ENCODE data around the gene HTT. TPM values are rescaled to one million over a fixed set of nuclear protein-coding genes. Genes with fewer than 3 reads are reported as not detected.

Gene HTT
- total RNA-seq, 1 experiment from 2014 or later: 37.4 TPM

GRCh38 chr4:3122081-3122563, 47.6 kb downstream of the HTT start:
- DNase-seq (ENCODE audit: low read depth, low spot score): no peak
- Histone ChIP-seq H3K36me3 (ENCODE audit: control insufficient read depth in 1 of 2, insufficient read depth in 2 of 2, low read length in 2 of 2) (peaks cover 18 to 23% of the 10 kb centered on the region in 2 experiments; a peak in 3 of 4 replicates), H3K79me2 (ENCODE audit: insufficient read depth, low read length) (no peaks in the 10 kb centered on the region), H3K27ac (ENCODE audit: low read depth, low read length) (no peak overlapping the region), H3K9ac (ENCODE audit: low read length) (no peak overlapping the region), H3K4me3 (replicated peaks in 1 of 2; ENCODE audit: low read depth in 1 of 2, low read length in 2 of 2) (no peak overlapping the region), H2AFZ (ENCODE audit: low read depth, low read length, poor library complexity, severe bottlenecking) (no peak overlapping the region), H4K20me1 (ENCODE audit: insufficient read depth) (no peaks in the 10 kb centered on the region), H3K4me1 (ENCODE audit: control insufficient read depth in 1 of 2, insufficient read depth in 2 of 2, low read length in 2 of 2) (no peaks in the 10 kb centered on the region), H3K27me3 (ENCODE audit: insufficient read depth, low read length) (no peaks in the 10 kb centered on the region), H3K9me3 (ENCODE audit: control insufficient read depth in 1 of 2, insufficient read depth in 1 of 2, low read depth in 1 of 2, low read length in 2 of 2) (no peaks in the 10 kb centered on the region), H3K9me2 (ENCODE audit: insufficient read depth) (no peaks in the 10 kb centered on the region), H3K4me2 (ENCODE audit: low read length) (no peak overlapping the region)
- ChIA-PET CTCF (no interaction called here), RAD21 (ENCODE audit: low non-redundant PET in 1 of 2, low total read pairs in 2 of 2, uncharacterized antibody in 2 of 2, unreplicated experiment in 2 of 2) (no interaction called here), POLR2A (no interaction called here)
- TF ChIP-seq RAD21 (IDR thresholded peaks at IDR 0.05; ENCODE audit: low read depth) (no peak), POLR2AphosphoS5 (IDR thresholded peaks at IDR 0.05; ENCODE audit: low read depth, low read length) (no peak), TCF7L2 (IDR thresholded peaks at IDR 0.05; ENCODE audit: borderline replicate concordance, extremely low read depth, insufficient read depth, insufficient read length) (no peak), EZH2phosphoT487 (IDR thresholded peaks at IDR 0.05; ENCODE audit: borderline replicate concordance) (no peak), YY1 (IDR thresholded peaks at IDR 0.05; ENCODE audit: extremely low read depth, insufficient replicate concordance, low read depth, low read length) (no peak), FOSL1 (IDR thresholded peaks at IDR 0.05; ENCODE audit: low read depth) (no peak), ELF1 (IDR thresholded peaks at IDR 0.05; ENCODE audit: borderline replicate concordance, low read depth) (no peak), ZFX (IDR thresholded peaks at IDR 0.05) (no peak), ZNF274 (IDR thresholded peaks at IDR 0.05; ENCODE audit: low read depth, low read length) (no peak), POLR2A (IDR thresholded peaks at IDR 0.05; ENCODE audit: borderline replicate concordance, extremely low read depth, insufficient read depth, insufficient read length) (no peak), ZBTB33 (IDR thresholded peaks at IDR 0.05; ENCODE audit: extremely low read depth, insufficient replicate concordance, low read length) (no peak), JUND (IDR thresholded peaks at IDR 0.05) (no peak), EGR1 (IDR thresholded peaks at IDR 0.05; ENCODE audit: low read depth) (no peak), SRF (IDR thresholded peaks at IDR 0.05; ENCODE audit: low read depth) (no peak), SP1 (IDR thresholded peaks at IDR 0.05; ENCODE audit: low read depth) (no peak), SIN3A (IDR thresholded peaks at IDR 0.05; ENCODE audit: low read depth) (no peak)
- TF ChIP-seq, protein P1, sequence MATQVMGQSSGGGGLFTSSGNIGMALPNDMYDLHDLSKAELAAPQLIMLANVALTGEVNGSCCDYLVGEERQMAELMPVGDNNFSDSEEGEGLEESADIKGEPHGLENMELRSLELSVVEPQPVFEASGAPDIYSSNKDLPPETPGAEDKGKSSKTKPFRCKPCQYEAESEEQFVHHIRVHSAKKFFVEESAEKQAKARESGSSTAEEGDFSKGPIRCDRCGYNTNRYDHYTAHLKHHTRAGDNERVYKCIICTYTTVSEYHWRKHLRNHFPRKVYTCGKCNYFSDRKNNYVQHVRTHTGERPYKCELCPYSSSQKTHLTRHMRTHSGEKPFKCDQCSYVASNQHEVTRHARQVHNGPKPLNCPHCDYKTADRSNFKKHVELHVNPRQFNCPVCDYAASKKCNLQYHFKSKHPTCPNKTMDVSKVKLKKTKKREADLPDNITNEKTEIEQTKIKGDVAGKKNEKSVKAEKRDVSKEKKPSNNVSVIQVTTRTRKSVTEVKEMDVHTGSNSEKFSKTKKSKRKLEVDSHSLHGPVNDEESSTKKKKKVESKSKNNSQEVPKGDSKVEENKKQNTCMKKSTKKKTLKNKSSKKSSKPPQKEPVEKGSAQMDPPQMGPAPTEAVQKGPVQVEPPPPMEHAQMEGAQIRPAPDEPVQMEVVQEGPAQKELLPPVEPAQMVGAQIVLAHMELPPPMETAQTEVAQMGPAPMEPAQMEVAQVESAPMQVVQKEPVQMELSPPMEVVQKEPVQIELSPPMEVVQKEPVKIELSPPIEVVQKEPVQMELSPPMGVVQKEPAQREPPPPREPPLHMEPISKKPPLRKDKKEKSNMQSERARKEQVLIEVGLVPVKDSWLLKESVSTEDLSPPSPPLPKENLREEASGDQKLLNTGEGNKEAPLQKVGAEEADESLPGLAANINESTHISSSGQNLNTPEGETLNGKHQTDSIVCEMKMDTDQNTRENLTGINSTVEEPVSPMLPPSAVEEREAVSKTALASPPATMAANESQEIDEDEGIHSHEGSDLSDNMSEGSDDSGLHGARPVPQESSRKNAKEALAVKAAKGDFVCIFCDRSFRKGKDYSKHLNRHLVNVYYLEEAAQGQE (IDR thresholded peaks at IDR 0.05; ENCODE audit: low read depth): no peak
- TF ChIP-seq, protein P2, sequence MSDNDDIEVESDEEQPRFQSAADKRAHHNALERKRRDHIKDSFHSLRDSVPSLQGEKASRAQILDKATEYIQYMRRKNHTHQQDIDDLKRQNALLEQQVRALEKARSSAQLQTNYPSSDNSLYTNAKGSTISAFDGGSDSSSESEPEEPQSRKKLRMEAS (IDR thresholded peaks at IDR 0.05): no peak
- TF ChIP-seq, protein P3, sequence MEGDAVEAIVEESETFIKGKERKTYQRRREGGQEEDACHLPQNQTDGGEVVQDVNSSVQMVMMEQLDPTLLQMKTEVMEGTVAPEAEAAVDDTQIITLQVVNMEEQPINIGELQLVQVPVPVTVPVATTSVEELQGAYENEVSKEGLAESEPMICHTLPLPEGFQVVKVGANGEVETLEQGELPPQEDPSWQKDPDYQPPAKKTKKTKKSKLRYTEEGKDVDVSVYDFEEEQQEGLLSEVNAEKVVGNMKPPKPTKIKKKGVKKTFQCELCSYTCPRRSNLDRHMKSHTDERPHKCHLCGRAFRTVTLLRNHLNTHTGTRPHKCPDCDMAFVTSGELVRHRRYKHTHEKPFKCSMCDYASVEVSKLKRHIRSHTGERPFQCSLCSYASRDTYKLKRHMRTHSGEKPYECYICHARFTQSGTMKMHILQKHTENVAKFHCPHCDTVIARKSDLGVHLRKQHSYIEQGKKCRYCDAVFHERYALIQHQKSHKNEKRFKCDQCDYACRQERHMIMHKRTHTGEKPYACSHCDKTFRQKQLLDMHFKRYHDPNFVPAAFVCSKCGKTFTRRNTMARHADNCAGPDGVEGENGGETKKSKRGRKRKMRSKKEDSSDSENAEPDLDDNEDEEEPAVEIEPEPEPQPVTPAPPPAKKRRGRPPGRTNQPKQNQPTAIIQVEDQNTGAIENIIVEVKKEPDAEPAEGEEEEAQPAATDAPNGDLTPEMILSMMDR (IDR thresholded peaks at IDR 0.05 in 2 of 3, conservative IDR thresholded peaks at IDR 0.05 in 1 of 3; ENCODE audit: borderline replicate concordance in 1 of 3, insufficient read depth in 1 of 3, low read depth in 2 of 3, low read length in 2 of 3): no peak
- ATAC-seq: no peak
- no TSS peak for BruUV-seq (replicated peaks)
- intact Hi-C loops (cut with micrococcal nuclease): no loop called here
